ENCODE data around the gene DCBLD1. TPM values are rescaled to one million over a fixed set of nuclear protein-coding genes. Genes with fewer than 3 reads are reported as not detected.

Gene DCBLD1
- total and polyA plus RNA-seq, 2 of the 4 experiments (the other 2 are of a cell fraction): 21.1 to 27.8 TPM

- H3K27me3 ChIP-seq (ENCODE audit: control insufficient read depth, insufficient read depth, low read length): no peaks in the 10 kb centered on the region
- H3K4me3 ChIP-seq (ENCODE audit: insufficient read depth, low read depth, low read length): no peak overlapping the region
- peak overlapping the region; percentile 57 for H2BK5ac ChIP-seq (ENCODE audit: low read depth, low read length, poor library complexity, severe bottlenecking)
- ChIA-PET POLR2A (ENCODE audit: unreplicated experiment) (interaction anchor here (0.6 kb wide), 1 partner anchor 116 kb away, joined by 3 read pairs; no protein-coding TSS in a partner anchor), CTCF (interaction anchor here (1.2 kb wide), 1 partner anchor 12 kb away, joined by 3 read pairs; no protein-coding TSS in a partner anchor)
- H3K4me1 ChIP-seq (ENCODE audit: control insufficient read depth, insufficient read depth, low read length): peaks cover 10% of the 10 kb centered on the region
- H3K23ac ChIP-seq (ENCODE audit: low read depth, low read length): peak overlapping the region; percentile 6
- H2BK15ac ChIP-seq (ENCODE audit: low read depth, low read length): peak overlapping the region; percentile 76
- no peak overlapping the region for H2AFZ ChIP-seq (replicated peaks; ENCODE audit: low read length, poor library complexity)
- peak overlapping the region; percentile 46; the same call in 1 of the 2 replicates for H4K91ac ChIP-seq (ENCODE audit: insufficient read depth, low read depth, low read length)
- dilution Hi-C loops (cut with HindIII; ENCODE audit: low sequenced_read_pairs, unreplicated experiment) (no loop called here), intact Hi-C loops (cut with micrococcal nuclease) (no loop called here), in situ Hi-C loops (cut with MboI; ENCODE audit: low sequenced_read_pairs) (no loop called here)
- H4K20me1 ChIP-seq (ENCODE audit: insufficient read depth, low read length): no peaks in the 10 kb centered on the region; the same call in 1 of the 2 replicates
- H2BK20ac ChIP-seq (ENCODE audit: low read depth, low read length): peak overlapping the region; percentile 28; the same call in 1 of the 2 replicates
- no peak overlapping the region for H3K4me2 ChIP-seq (ENCODE audit: low read depth, low read length)
- TF ChIP-seq POLR2A (IDR thresholded peaks at IDR 0.05; ENCODE audit: low read depth, low read length) (no peak), MAZ (IDR thresholded peaks at IDR 0.05; ENCODE audit: borderline replicate concordance, low read depth, low read length) (no peak), BHLHE40 (IDR thresholded peaks at IDR 0.05; ENCODE audit: low read depth, low read length) (no peak), USF2 (IDR thresholded peaks at IDR 0.05; ENCODE audit: low read depth, low read length) (no peak)
- H2BK120ac ChIP-seq (ENCODE audit: low read depth, low read length): peak overlapping the region; percentile 85
- no peak overlapping the region for H4K5ac ChIP-seq (ENCODE audit: low read depth, low read length)
- peak overlapping the region in 1 of 2 experiments; percentile 48; a peak in 2 of 4 replicates for H4K8ac ChIP-seq (ENCODE audit: low read depth in 2 of 2, low read length in 2 of 2)
- no peak overlapping the region for H3K9ac ChIP-seq (ENCODE audit: low read depth, low read length)
- peak overlapping the region; percentile 72; the same call in 1 of the 2 replicates for H3K18ac ChIP-seq (ENCODE audit: low read depth, low read length)
- H3K4ac ChIP-seq (ENCODE audit: low read depth, low read length): peak overlapping the region; percentile 30
- no peak overlapping the region for H2AK9ac ChIP-seq (replicated peaks; ENCODE audit: low read depth, low read length, poor library complexity)
- no peak overlapping the region for H3K27ac ChIP-seq (ENCODE audit: insufficient read depth, low read length)
- no peaks in the 10 kb centered on the region for H3K9me1 ChIP-seq (ENCODE audit: insufficient read depth, low read length)
- BruUV-seq (replicated peaks): no TSS peak
- H3K56ac ChIP-seq (ENCODE audit: extremely low read depth, insufficient read depth, low read length): no peak overlapping the region
- H3K36me3 ChIP-seq (ENCODE audit: control insufficient read depth, insufficient read depth, low read length): no peaks in the 10 kb centered on the region
- ATAC-seq (ENCODE audit: low read depth) (0 out of 2 replicates have a peak, but pooled peaks have one; percentile 5), DNase-seq (no peak)
- H3K14ac ChIP-seq (replicated peaks; ENCODE audit: low read depth, low read length): 0 out of 2 replicates have a peak overlapping the region, but pooled peaks have one; percentile 17
- peak overlapping the region; percentile 57; the same call in 1 of the 2 replicates for H2AK5ac ChIP-seq (ENCODE audit: low read depth, low read length)
- no peaks in the 10 kb centered on the region for H3K79me1 ChIP-seq (ENCODE audit: low read depth in 1 of 2, low read length in 2 of 2)
- H3K9me3 ChIP-seq (ENCODE audit: control insufficient read depth, insufficient read depth, low read length): no peaks in the 10 kb centered on the region
- 17% methylated on average over 1 of the region's 2 CpGs; no CpG with 5 or more reads in 1 of the 2 experiments for WGBS, 2 experiments (ENCODE audit: extremely low coverage in 2 of 2, insufficient read length in 1 of 2)
Measured at GRCh38 chr6:117464700-117465099, 17.8 kb upstream of the DCBLD1 start.
